T-cell (primary cell): ENCODE measurements around the gene RET. TPM values are rescaled to one million over a fixed set of nuclear protein-coding genes. Genes with fewer than 3 reads are reported as not detected.
A peak's percentile ranks its signal among the peaks of the same experiment; 100 is the strongest.

Source experiments
- ATAC-seq, 4 experiments: fragments of 200-7000 bp in 3 of 4; fragments of 150-1000 bp in 1 of 4; cut with Tn5 transposase; replicated peaks in 1 of 4; 1 replicate in 3 of 4; 2 replicates in 1 of 4; pipeline ENCODE4 v1.10.0; 2021; ENCODE audit warnings: moderate library complexity in 3 of 4, mild to moderate bottlenecking in 2 of 4, moderate number of reproducible peaks in 1 of 4
- CTCF ChIA-PET, 2 donors: fragments of 300-600 bp; sonication (Branson Sonifier 250); formaldehyde crosslinking; loops; one replicate each; lab custom pipeline; 2022; ENCODE audit warnings: antibody characterized with exemption in 2 of 2; lab: Charles Lee
- POLR2A ChIA-PET, 2 donors: fragments of 300-600 bp; sonication (Branson Sonifier 250); formaldehyde crosslinking; loops; one replicate each; lab custom pipeline; 2022; ENCODE audit warnings: antibody characterized with exemption in 2 of 2; lab: Charles Lee
- DNase-seq, 35 experiments: peaks; one replicate each; pipeline versions ENCODE4 v3.0.0 to v3.0.0-alpha.2; 2013 to 2023
- H3K27ac ChIP-seq: one replicate; pipeline ENCODE4 v1.5.1; 2013; ENCODE audit warnings: low read length
- H3K27me3 ChIP-seq, 2 experiments: replicated peaks in 1 of 2; 1 replicate in 1 of 2; 2 replicates in 1 of 2; pipeline versions ENCODE4 v1.6.1 to v1.7.0; 2013; ENCODE audit warnings: low read length in 1 of 2, mixed read lengths in 1 of 2; ENCODE audit not compliant: control insufficient read depth in 2 of 2, insufficient read depth in 2 of 2; ENCODE audit errors: extremely low read depth in 1 of 2
- H3K36me3 ChIP-seq, 2 donors: 1 replicate in 1 of 2; 2 replicates in 1 of 2; pipeline versions ENCODE4 v1.6.1 to v1.7.0; 2013; ENCODE audit warnings: low read length in 1 of 2; ENCODE audit not compliant: control insufficient read depth in 2 of 2, insufficient read depth in 1 of 2; ENCODE audit errors: extremely low read depth in 1 of 2
- H3K4me1 ChIP-seq, 2 experiments: 1 replicate in 1 of 2; 2 replicates in 1 of 2; pipeline versions ENCODE4 v1.6.1 to v1.7.0; 2013; ENCODE audit warnings: low read length in 2 of 2, mixed read lengths in 1 of 2; ENCODE audit not compliant: insufficient read depth in 2 of 2, control insufficient read depth in 1 of 2; ENCODE audit errors: extremely low read depth in 1 of 2
- H3K4me3 ChIP-seq, 2 donors: 1 replicate in 1 of 2; 2 replicates in 1 of 2; pipeline versions ENCODE4 v1.5.1 to v1.7.0; 2013; ENCODE audit warnings: mild to moderate bottlenecking in 2 of 2, low read length in 1 of 2, moderate library complexity in 1 of 2; ENCODE audit not compliant: control insufficient read depth in 1 of 2; ENCODE audit errors: extremely low read depth in 1 of 2
- H3K9me3 ChIP-seq: 2 replicates; pipeline ENCODE4 v1.7.0; 2013
- H3K27ac Mint-ChIP-seq, 2 donors: one replicate each; pipeline ENCODE4 v1.8.0; 2020 to 2021; ENCODE audit warnings: mild to moderate bottlenecking in 2 of 2, mixed read lengths in 2 of 2
- H3K27me3 Mint-ChIP-seq, 2 donors: one replicate each; pipeline ENCODE4 v1.8.0; 2021 to 2022; ENCODE audit warnings: mixed read lengths in 2 of 2
- H3K36me3 Mint-ChIP-seq: one replicate; pipeline ENCODE4 v1.8.0; 2021; ENCODE audit warnings: mixed read lengths
- H3K4me1 Mint-ChIP-seq, 3 donors: one replicate each; pipeline ENCODE4 v1.8.0; 2020 to 2022; ENCODE audit warnings: mixed read lengths in 3 of 3, mild to moderate bottlenecking in 1 of 3
- H3K4me3 Mint-ChIP-seq, 3 donors: one replicate each; pipeline ENCODE4 v1.8.0; 2020 to 2022; ENCODE audit warnings: mild to moderate bottlenecking in 3 of 3, mixed read lengths in 3 of 3, moderate library complexity in 3 of 3
- H3K9me3 Mint-ChIP-seq, 3 donors: one replicate each; pipeline ENCODE4 v1.8.0; 2020 to 2022; ENCODE audit warnings: mixed read lengths in 3 of 3
- WGBS: methylation state at CpG from one replicate; pipeline ENCODE4 v1.1.5; 2013; ENCODE audit warnings: missing lambda C conversion rate; ENCODE audit not compliant: insufficient coverage; 5-methylcytosine and 5-hydroxymethylcytosine counted together
- total RNA-seq, 35 experiments: library from RNA in 6 of 35; stranded (reverse) in 6 of 35; fragments of 120-200 nt in 1 of 35; gene quantifications; one replicate each; pipeline versions ENCODE4 v1.2.1 to v1.2.4 and lab custom pipeline; 2013 to 2026

The RET gene
- total RNA-seq, 5 donors from 2014 or later (not counting 1 experiment from before 2014, with no cell fraction given), result 0.13 to 0.25 (median 0.15) TPM; not detected in 2

DNA sequence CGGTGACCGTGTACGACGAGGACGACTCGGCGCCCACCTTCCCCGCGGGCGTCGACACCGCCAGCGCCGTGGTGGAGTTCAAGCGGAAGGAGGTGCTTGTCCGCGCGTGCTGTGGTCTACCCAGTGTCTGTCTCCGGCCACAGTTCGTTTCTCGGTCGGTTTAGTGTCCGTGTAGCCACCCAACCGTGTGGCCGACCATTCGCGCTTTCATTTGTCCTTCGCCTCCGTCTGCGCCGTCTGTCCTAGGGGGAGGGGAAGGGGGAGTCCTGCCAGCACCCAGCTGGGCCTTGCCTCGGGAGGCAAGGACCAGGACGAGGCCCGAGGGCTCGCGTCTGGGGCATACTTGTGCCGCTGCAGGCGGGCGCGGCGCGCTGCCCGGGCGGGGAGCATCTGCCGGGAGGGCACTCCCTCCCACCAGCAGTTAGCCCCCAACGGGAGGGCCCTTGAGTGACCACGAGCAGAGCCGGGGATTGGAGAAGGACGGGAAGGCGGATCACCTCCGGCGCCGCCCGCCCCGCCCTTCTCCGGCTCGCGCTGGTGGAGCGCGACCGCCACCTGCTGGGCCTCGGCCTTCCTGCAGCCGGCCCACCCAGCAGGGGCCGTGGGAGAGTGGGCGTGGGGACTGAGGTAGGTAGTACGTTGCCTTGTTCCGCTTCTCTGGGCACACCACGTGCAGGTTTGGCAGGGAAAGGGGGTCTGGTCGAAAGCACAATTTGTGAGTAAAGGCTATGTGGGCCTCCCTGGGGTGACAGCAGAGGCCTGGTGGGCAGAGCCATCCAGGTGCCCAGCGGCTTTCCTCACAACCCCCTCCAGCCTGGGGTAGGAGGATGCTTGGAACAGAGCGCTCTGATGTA is 28.5 kb downstream of the RET start:
- ATAC-seq, result peak; percentile 91 to 95 (median 92)
- Histone ChIP-seq H3K36me3 (no peaks in the 10 kb centered on the region), H3K27me3 (peaks cover 0 to 47% of the 10 kb centered on the region in 2 experiments), H3K4me1 (peaks cover 2 to 24% of the 10 kb centered on the region in 2 experiments), H3K9me3 (no peaks in the 10 kb centered on the region), H3K27ac (no peak overlapping the region), H3K4me3 (peak overlapping the region; percentile 58 to 69)
- Mint-ChIP-seq H3K36me3 (no peaks in the 10 kb centered on the region), H3K4me3 (peak overlapping the region; percentile 70 to 76 (median 74)), H3K9me3 (no peaks in the 10 kb centered on the region), H3K27me3 (peaks cover 21 to 24% of the 10 kb centered on the region in 2 donors), H3K4me1 (peaks cover 0 to 8% (median 3%) of the 10 kb centered on the region in 3 donors), H3K27ac (no peak overlapping the region)
- peak; percentile 38 to 85 (median 66) for DNase-seq
- POLR2A ChIA-PET, result interaction anchor here in 1 of 2 donors (0.5 kb wide), 1 partner anchor 339 kb away, joined by 4 read pairs; no protein-coding TSS in a partner anchor
- CTCF ChIA-PET, result interaction anchor here in 1 of 2 donors (0.8 kb wide), 1 partner anchor 351 kb away, joined by 3 read pairs; no protein-coding TSS in a partner anchor
- 1% methylated on average over 61 of the region's 71 CpGs for WGBS

- peaks cover 2 to 24% of the 10 kb centered on the region in 2 experiments for H3K4me1 ChIP-seq
- ChIA-PET POLR2A (interaction anchor here in 1 of 2 donors (0.5 kb wide), 1 partner anchor 339 kb away, joined by 4 read pairs; no protein-coding TSS in a partner anchor), CTCF (no interaction called here)
- no peaks in the 10 kb centered on the region for H3K36me3 ChIP-seq
- H3K27me3 Mint-ChIP-seq, result peaks cover 21 to 24% of the 10 kb centered on the region in 2 donors
- no peak for ATAC-seq
- H3K36me3 Mint-ChIP-seq, result no peaks in the 10 kb centered on the region
- H3K27ac Mint-ChIP-seq, result no peak overlapping the region
- no peak for DNase-seq
- H3K4me3 ChIP-seq, result no peak overlapping the region
- H3K27ac ChIP-seq, result no peak overlapping the region
- H3K9me3 Mint-ChIP-seq, result no peaks in the 10 kb centered on the region
- peaks cover 0 to 8% (median 3%) of the 10 kb centered on the region in 3 donors for H3K4me1 Mint-ChIP-seq
- 38% methylated on average over 6 of the region's 7 CpGs for WGBS
- peak overlapping the region in 2 of 3 donors; percentile 31 to 76 for H3K4me3 Mint-ChIP-seq
- peaks cover 0 to 44% of the 10 kb centered on the region in 2 experiments for H3K27me3 ChIP-seq
- H3K9me3 ChIP-seq, result no peaks in the 10 kb centered on the region
These were observed 29.0 kb downstream of the RET start for GRCh38 chr10:43105956-43106229.

DNA sequence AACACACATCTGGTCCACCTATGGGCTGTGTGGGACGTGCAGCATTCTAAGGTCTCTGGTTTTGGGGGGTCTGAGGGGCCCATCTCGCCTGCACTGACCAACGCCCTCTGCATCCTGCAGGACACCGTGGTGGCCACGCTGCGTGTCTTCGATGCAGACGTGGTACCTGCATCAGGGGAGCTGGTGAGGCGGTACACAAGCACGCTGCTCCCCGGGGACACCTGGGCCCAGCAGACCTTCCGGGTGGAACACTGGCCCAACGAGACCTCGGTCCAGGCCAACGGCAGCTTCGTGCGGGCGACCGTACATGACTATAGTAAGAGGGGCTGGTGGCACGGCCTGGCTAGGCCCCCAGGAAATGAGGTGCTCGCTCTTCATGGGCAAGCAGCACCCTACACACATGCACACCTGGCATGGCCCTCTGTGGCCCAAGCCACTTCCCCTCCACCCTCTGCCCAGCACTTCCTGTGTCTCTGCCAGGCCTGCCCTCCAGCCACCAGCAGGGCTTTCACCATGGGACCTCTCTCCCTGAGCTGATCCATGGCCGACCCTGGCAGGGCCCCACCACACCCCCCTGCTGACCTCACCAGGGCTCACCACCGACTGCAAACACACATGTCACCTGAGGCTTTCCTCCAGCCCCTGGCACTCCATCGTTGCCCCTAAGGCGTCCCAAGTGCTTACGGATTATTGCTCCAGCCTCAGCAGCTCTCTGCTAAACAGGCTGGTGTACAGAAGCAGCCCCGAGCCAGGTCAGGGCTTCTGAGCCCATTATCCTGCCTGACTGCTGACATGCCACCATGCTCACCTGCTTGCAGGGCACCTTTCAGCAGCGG is 29.6 kb downstream of the RET start:
- DNase-seq, result no peak
- Histone ChIP-seq H3K36me3 (no peaks in the 10 kb centered on the region), H3K27me3 (peaks cover 0 to 41% of the 10 kb centered on the region in 2 experiments), H3K27ac (no peak overlapping the region), H3K9me3 (no peaks in the 10 kb centered on the region), H3K4me3 (no peak overlapping the region), H3K4me1 (peaks cover 2 to 24% of the 10 kb centered on the region in 2 experiments)
- no peak for ATAC-seq
- peak overlapping the region in 1 of 3 donors; percentile 76 for H3K4me3 Mint-ChIP-seq
- POLR2A ChIA-PET, result no interaction called here
- H3K9me3 Mint-ChIP-seq, result no peaks in the 10 kb centered on the region
- H3K27me3 Mint-ChIP-seq, result peaks cover 20 to 23% of the 10 kb centered on the region in 2 donors
- H3K4me1 Mint-ChIP-seq, result peaks cover 0 to 8% (median 3%) of the 10 kb centered on the region in 3 donors
- H3K27ac Mint-ChIP-seq, result no peak overlapping the region
- CTCF ChIA-PET, result no interaction called here
- H3K36me3 Mint-ChIP-seq, result no peaks in the 10 kb centered on the region
- 90% methylated on average over 26 of the region's 28 CpGs for WGBS

DNA sequence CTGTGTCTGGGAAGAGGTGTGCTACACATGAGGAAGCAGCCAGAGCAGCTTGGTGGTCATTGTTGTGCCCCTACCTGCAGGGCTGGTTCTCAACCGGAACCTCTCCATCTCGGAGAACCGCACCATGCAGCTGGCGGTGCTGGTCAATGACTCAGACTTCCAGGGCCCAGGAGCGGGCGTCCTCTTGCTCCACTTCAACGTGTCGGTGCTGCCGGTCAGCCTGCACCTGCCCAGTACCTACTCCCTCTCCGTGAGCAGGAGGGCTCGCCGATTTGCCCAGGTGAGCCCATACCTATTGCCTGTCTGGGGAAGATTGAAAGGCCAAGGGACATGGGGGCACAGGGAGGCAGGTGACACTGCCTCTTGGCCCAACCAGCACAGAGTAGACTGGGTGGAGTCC is 32.1 kb downstream of the RET start:
- Histone ChIP-seq H3K27ac (no peak overlapping the region), H3K4me3 (no peak overlapping the region), H3K9me3 (no peaks in the 10 kb centered on the region), H3K36me3 (no peaks in the 10 kb centered on the region), H3K4me1 (peaks cover 2 to 24% of the 10 kb centered on the region in 2 experiments), H3K27me3 (peaks cover 0 to 20% of the 10 kb centered on the region in 2 experiments)
- no peak for ATAC-seq
- ChIA-PET CTCF (interaction anchor here in 1 of 2 donors (0.5 kb wide), 1 partner anchor 155 kb away, joined by 8 read pairs; no protein-coding TSS in a partner anchor), POLR2A (no interaction called here)
- Mint-ChIP-seq H3K27me3 (peaks cover under 1 to 2% of the 10 kb centered on the region in 2 donors), H3K36me3 (no peaks in the 10 kb centered on the region), H3K27ac (no peak overlapping the region), H3K4me1 (peaks cover 0 to 8% (median 3%) of the 10 kb centered on the region in 3 donors), H3K9me3 (no peaks in the 10 kb centered on the region), H3K4me3 (no peak overlapping the region)
- no peak for DNase-seq
- 88% methylated on average over 12 of the region's 12 CpGs for WGBS

DNA sequence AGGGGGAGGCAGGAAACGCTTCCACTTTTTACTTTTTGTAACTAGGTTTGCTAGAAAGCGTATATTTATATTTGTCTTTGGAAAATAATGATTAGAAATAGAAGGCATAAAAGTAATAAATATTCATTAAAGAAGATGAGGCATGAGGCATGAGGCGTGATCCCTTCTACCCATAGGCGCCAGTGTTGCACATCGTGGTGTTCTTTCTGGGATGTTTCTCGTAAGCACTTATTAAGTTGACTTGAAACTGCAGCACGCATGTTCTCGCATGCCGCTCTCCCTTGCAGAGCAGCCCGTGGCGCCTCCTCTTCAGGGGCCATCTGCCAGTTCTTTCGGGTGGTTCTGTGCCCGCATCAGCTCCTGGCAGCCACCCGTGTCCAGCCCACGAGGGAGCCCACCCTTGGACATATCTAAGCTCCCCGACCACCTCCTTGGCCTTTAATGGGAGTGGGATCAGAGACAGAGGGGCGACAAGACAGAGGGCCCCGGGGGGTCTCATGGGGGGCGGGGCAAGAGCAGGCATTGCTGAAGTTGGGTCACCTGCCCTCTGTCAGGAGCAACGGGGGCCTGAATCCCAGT is 32.9 kb downstream of the RET start:
- Mint-ChIP-seq H3K9me3 (no peaks in the 10 kb centered on the region), H3K27ac (no peak overlapping the region), H3K27me3 (peaks cover 0 to 2% of the 10 kb centered on the region in 2 donors), H3K36me3 (no peaks in the 10 kb centered on the region), H3K4me3 (no peak overlapping the region), H3K4me1 (peaks cover 0 to 8% (median 3%) of the 10 kb centered on the region in 3 donors)
- Histone ChIP-seq H3K27me3 (peaks cover 0 to 12% of the 10 kb centered on the region in 2 experiments), H3K9me3 (no peaks in the 10 kb centered on the region), H3K4me1 (peaks cover 2 to 18% of the 10 kb centered on the region in 2 experiments), H3K4me3 (no peak overlapping the region), H3K36me3 (no peaks in the 10 kb centered on the region), H3K27ac (no peak overlapping the region)
- ChIA-PET POLR2A (no interaction called here), CTCF (interaction anchor here in 1 of 2 donors (0.5 kb wide), 1 partner anchor 154 kb away, joined by 8 read pairs; no protein-coding TSS in a partner anchor)
- WGBS, result 77% methylated on average over 18 of the region's 20 CpGs
- DNase-seq, result no peak
- ATAC-seq, result no peak
